HCT116 (cell line): ENCODE data around the gene ETNPPL.

Experiments used
- EGR1 ChIP-seq: IDR thresholded peaks from 2 replicates; pipeline ENCODE4 v1.6.1; 2012; ENCODE audit warnings: low read depth
- TF ChIP-seq, protein P1 (sequence below), 3 experiments: fragments of 200-600 bp in 1 of 3; sonication (generic) in 1 of 3; IDR thresholded peaks in 2 of 3; conservative IDR thresholded peaks in 1 of 3; 2 replicates each; pipeline ENCODE4 v1.5.1; 2012 to 2017; ENCODE audit warnings: low read depth in 2 of 3, low read length in 2 of 3, antibody characterized with exemption in 1 of 3, borderline replicate concordance in 1 of 3, control low read depth in 1 of 3, mild to moderate bottlenecking in 1 of 3, mixed read lengths in 1 of 3, mixed run types in 1 of 3, moderate library complexity in 1 of 3; ENCODE audit not compliant: insufficient read depth in 1 of 3
- TF ChIP-seq, protein P2 (sequence below): IDR thresholded peaks from 2 replicates; pipeline ENCODE4 v1.6.1; 2011; ENCODE audit warnings: mild to moderate bottlenecking, low read length, moderate library complexity; ENCODE audit not compliant: insufficient replicate concordance; ENCODE audit errors: extremely low read depth

GRCh38 chr4:108703370-108703769 is 59.5 kb downstream of the ETNPPL start:
- TF ChIP-seq, protein P1, sequence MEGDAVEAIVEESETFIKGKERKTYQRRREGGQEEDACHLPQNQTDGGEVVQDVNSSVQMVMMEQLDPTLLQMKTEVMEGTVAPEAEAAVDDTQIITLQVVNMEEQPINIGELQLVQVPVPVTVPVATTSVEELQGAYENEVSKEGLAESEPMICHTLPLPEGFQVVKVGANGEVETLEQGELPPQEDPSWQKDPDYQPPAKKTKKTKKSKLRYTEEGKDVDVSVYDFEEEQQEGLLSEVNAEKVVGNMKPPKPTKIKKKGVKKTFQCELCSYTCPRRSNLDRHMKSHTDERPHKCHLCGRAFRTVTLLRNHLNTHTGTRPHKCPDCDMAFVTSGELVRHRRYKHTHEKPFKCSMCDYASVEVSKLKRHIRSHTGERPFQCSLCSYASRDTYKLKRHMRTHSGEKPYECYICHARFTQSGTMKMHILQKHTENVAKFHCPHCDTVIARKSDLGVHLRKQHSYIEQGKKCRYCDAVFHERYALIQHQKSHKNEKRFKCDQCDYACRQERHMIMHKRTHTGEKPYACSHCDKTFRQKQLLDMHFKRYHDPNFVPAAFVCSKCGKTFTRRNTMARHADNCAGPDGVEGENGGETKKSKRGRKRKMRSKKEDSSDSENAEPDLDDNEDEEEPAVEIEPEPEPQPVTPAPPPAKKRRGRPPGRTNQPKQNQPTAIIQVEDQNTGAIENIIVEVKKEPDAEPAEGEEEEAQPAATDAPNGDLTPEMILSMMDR (IDR thresholded peaks at IDR 0.05 in 2 of 3, conservative IDR thresholded peaks at IDR 0.05 in 1 of 3; ENCODE audit: borderline replicate concordance in 1 of 3, insufficient read depth in 1 of 3, low read depth in 2 of 3, low read length in 2 of 3), result no peak
- TF ChIP-seq, protein P2, sequence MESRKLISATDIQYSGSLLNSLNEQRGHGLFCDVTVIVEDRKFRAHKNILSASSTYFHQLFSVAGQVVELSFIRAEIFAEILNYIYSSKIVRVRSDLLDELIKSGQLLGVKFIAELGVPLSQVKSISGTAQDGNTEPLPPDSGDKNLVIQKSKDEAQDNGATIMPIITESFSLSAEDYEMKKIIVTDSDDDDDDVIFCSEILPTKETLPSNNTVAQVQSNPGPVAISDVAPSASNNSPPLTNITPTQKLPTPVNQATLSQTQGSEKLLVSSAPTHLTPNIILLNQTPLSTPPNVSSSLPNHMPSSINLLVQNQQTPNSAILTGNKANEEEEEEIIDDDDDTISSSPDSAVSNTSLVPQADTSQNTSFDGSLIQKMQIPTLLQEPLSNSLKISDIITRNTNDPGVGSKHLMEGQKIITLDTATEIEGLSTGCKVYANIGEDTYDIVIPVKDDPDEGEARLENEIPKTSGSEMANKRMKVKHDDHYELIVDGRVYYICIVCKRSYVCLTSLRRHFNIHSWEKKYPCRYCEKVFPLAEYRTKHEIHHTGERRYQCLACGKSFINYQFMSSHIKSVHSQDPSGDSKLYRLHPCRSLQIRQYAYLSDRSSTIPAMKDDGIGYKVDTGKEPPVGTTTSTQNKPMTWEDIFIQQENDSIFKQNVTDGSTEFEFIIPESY, result no peak
- no peak for TF ChIP-seq EGR1
